GM21786 (cell line): ENCODE data around the gene GRIN2A.

Experiments used
- ATAC-seq: cut with Tn5 transposase; IDR thresholded peaks from one replicate; pipeline ENCODE4 v1.9.1; 2021; ENCODE audit not compliant: unreplicated experiment

GRIN2A gene

DNA sequence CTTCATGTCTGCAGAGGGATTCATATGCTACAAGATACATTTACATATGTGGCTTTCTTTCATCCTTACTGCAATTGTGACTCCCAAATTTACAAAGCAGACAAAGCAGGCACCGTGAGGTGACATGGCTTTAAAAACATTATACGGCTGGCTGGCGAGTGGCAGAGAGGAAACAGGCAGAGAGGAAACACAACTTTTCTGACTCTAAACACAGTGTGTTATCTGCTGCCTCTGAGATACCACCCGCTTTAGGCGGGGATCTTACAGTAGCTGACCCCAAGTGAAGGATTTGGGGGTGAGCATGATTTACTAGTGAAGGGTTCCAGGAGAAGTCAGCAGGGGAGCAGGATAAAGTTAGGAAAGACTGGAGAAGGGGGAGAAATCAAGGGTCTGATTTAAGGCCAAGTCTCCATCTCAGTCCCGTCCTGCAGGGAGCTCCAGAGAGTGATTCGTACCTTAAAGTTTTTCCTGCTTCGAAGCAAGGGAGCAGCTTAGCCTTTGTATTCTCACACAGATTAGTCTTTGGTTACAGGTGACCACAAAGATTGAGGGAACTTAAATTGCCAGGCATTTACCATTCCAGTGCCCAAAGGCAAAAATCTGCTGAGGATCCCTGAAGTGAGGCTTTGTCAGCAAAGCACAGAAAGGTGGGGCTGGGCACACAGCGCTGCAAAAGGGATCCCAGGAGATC, 355.0 kb downstream of the GRIN2A start:
- no peak for ATAC-seq

DNA sequence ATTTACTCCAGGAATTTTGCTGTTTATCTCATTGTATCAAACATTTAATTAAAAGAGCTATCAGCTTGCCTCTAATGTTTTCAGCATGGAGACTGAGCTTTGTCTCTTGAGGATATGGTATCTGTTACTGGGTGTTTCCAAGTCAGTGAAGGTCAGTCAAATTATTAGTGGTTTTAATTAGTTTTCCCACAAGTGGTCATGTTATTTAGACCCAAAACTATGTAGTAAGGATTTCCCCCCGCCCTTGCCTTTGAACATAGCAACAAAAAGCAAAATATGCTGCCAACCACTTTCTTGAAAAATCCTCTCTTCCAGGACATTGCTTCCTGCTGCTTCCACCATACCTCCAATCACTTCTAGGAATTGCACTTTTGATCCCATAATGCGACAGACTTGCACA, 355.6 kb downstream of the GRIN2A start:
- ATAC-seq, result no peak

DNA sequence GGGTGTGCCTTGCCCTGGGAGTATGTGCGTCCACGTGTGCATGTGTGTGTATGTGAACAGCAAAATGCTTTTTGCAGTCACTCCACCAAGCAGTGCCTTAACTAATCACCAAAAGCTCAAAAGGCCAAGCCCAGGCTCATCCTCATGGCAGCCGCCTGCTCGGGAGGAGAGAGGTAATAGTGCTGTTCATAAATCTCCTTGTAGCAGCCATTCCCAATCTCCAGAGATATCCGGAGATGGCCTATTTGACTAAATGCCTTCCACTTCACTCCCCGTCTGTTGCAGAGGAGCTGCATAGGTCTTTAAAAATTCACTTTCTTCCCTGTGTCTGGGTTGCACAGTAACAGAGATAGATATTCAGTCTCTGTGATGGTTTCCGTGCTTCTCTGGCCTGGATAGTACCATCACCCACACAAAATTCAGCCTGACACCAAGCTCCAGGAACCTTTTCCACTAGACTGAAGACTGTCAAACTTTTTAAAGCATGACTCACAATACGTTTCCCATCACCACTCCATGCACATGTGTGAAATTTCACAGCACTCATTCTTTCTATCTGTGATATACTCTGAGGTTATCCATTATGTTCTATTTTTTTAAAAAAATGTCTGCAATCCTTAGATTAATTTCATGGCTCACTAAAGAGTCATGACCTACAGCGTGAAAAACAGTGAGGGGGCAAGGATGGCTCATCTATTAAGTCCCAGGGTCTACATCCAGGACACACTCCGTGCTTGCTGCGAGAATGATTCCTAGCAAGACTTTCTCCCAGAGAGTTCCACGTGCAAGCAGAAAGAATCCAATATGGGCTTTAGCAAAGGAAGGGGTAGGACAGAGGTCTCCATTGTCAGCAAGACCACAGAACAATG, 357.8 kb downstream of the GRIN2A start:
- ATAC-seq, result no peak

DNA sequence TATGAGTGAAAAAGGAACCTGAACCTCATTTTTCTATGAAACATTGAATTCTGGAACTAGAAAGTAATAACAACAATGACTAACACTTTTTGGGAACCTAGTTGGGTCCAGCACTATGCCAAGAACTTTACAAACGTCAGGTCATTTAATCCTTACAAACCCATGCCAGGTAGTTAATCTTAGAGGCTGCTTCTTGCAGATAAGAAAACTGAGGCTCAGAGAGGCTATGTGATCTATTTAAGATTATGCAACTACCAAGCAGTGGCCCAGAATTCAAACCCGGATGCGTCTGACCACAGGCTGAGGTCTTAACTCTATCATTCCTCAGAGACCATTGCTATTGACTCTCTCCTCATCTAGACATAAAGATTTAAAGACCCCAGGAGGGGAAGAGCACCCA, 358.7 kb downstream of the GRIN2A start:
- ATAC-seq, result no peak

- ATAC-seq, result no peak
Measured at GRCh38 chr16:9821970-9822369, 360.3 kb downstream of the GRIN2A start.

- no peak for ATAC-seq
Measured at GRCh38 chr16:9821331-9821730, 360.9 kb downstream of the GRIN2A start.

DNA sequence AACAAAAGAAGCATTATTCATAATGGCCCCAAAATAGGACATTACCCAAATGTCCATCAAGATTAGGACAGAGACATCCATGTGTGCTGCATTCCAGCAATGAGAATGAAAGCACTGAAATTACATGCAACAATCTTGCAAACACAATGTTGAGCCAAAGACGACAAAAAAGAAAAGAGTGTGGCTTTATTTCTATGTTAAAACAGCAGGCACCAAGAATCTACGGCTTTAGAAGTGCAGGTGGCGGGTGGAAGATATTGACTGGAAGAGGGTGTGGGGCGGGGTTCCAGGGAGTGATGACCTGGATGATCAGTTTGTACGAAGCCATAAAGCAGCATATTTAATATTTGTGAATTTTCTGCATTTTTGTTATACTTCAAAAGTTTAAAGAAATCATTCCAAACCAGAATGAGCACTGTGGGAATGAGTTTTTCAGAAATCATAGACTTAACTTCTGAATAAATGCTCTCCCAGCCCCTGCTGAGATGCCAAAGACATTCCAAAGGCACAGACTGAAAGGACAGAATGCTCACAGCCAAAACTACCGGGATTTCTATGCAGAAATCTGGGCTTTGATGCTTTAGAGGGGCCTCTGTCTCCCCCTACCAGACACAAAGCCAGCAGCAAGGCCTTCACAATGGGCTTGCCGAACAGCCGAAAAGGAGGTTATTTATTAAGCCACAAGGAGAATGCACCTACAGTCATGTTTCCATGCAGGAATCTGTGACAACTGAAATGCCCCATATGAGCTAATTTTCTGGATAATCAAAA, 361.6 kb downstream of the GRIN2A start:
- ATAC-seq, result no peak

DNA sequence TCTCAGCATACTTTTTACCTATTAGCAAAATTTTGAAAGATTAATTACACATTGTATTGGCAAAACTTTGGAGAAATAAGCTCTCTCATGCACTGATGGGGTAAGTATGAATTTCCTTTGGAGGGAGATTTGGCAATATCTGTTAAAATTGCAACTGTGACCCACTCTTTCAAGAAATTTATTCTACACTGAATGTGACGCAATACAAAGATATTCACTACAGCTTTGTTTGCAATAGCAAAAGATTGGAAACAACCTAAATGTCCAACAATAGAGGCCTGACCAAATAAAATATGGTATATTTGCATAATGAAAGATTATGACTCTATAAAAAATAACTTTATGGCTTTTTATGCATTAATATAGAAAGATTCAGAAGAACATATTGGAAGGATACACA, 363.5 kb downstream of the GRIN2A start:
- no peak for ATAC-seq

GRCh38 chr16:9817586-9817985, 364.6 kb downstream of the GRIN2A start:
- ATAC-seq, result no peak

DNA sequence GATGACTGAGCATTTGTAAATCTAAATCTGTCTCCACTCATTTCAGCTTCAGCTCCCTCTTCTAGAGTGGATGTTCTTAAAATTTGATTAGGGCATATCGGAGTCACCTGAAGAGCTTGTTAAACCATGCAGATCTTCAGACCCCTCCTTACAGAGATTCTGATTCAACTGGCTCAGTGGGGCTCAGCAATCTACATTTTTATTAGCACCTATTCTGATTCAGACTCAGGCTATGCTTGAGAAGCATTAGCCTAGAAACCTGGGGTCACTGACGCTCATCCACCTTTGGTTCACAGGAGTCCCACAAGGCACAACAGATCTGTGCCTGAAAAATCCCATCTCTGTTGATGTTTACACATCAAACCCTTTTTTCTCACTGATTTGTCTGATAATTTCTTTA, 365.6 kb downstream of the GRIN2A start:
- ATAC-seq, result no peak

- no peak for ATAC-seq
Measured at GRCh38 chr16:9813665-9814064, 368.6 kb downstream of the GRIN2A start.

- ATAC-seq, result no peak
Measured at GRCh38 chr16:9808210-9808609, 374.0 kb downstream of the GRIN2A start.

DNA sequence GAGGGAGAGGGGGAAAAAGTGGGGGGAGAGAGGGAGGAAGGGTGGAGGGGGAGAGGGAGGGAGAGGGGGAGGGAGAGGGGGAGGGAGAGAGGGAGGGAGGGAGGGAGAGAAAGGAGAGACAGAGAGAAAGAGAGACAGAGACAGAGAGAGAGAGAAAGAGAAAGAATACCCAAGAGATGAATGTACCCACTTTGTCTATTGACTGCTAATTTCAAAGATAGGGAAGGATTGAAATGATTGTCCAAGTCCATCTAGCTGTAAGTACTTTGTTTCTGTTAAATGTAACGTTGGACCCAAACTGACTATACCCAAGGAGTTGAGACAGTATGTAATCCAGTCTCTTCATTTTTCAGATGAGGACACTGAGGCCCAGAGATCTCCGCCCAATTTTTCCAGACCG, 374.9 kb downstream of the GRIN2A start:
- no peak for ATAC-seq

- no peak for ATAC-seq
Measured at GRCh38 chr16:9805109-9805508, 377.1 kb downstream of the GRIN2A start.

DNA sequence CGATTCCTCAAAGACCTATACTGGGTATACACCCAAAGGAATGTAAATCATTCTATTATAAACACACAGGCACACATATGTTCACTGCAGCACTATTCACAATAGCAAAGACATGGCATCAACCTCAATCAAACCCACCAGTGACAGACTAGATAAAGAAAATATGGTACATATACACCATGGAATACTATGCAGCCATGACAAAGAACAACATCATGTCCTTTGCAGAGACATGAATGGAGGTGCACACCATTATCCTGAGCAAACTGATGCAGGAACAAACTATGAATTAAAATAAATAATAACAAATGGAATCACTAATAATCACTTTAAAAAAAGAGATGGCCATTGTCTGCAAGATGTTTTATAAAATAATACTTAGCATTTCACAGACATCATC, 380.1 kb downstream of the GRIN2A start:
- no peak for ATAC-seq

- ATAC-seq, result no peak
Measured at GRCh38 chr16:9801651-9802050, 380.6 kb downstream of the GRIN2A start.

DNA sequence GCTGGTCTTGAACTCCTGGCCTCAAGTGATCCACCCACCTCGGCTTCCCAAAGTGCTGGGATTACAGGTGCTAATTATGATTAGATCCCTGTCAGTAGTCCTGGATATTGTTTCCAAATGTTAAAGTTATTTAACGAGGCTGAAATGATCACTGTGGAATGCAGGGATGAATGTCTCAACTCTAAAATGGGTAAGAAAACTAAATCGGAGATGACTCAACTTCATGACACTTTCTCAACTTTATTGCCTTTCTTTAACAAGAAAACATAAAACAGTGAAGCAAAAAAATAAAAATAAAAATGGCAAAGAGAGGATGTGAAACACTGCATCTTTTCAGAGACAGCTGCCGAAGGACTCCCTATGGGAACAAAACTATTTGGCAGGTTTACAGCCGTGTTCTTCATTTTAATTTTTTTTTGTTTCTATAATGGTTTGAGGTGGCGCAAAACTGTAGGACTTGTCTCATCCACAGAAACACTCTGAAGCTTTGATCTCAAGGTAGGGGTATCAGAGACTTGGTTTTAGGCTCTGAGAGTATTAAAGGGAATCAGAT, 382.0 kb downstream of the GRIN2A start:
- ATAC-seq, result no peak

- no peak for ATAC-seq
Measured at GRCh38 chr16:9798952-9799580, 383.2 kb downstream of the GRIN2A start.

- ATAC-seq, result no peak
Measured at GRCh38 chr16:9798474-9798873, 383.8 kb downstream of the GRIN2A start.

- no peak for ATAC-seq
Measured at GRCh38 chr16:9797306-9797705, 384.9 kb downstream of the GRIN2A start.

- ATAC-seq, result no peak
Measured at GRCh38 chr16:9793623-9794022, 388.6 kb downstream of the GRIN2A start.
